ENCODE data around the gene SLC2A1. TPM values are rescaled to one million over a fixed set of nuclear protein-coding genes. Genes with fewer than 3 reads are reported as not detected.
"Not testable (repeated sequence)": the region's sequence is repeated elsewhere in the genome, so short reads cannot be mapped to it uniquely, and the experiment has no call there.

The SLC2A1 gene
- total RNA-seq, 1 experiment from 2014 or later: 327 TPM

- intact Hi-C loops (cut with micrococcal nuclease; ENCODE audit: unreplicated experiment): no loop called here
- Histone ChIP-seq H3K9me2 (ENCODE audit: insufficient read depth) (no peaks in the 10 kb centered on the region), H3K4me1 (replicated peaks; ENCODE audit: insufficient read depth) (peaks cover 11% of the 10 kb centered on the region), H3K36me3 (ENCODE audit: low read depth) (no peaks in the 10 kb centered on the region), H3K4me3 (no peak overlapping the region), H3K79me2 (ENCODE audit: low read depth) (no peaks in the 10 kb centered on the region), H3K9me3 (ENCODE audit: insufficient read depth, low read depth) (no peaks in the 10 kb centered on the region), H3K27me3 (ENCODE audit: insufficient read depth, low read depth) (no peaks in the 10 kb centered on the region), H2AFZ (no peak overlapping the region), H4K20me1 (ENCODE audit: insufficient read depth) (no peaks in the 10 kb centered on the region), H3F3A (ENCODE audit: insufficient read depth, low read depth) (no peaks in the 10 kb centered on the region), H3K27ac (no peak overlapping the region), H3K4me2 (no peak overlapping the region)
- ChIA-PET POLR2A (ENCODE audit: unreplicated experiment) (interaction anchor here (0.6 to 0.7 kb wide), 3 partner anchors 57 to 502 kb away, joined by 4 to 23 read pairs (median 7); no protein-coding TSS in a partner anchor), CTCF (interaction anchor here (0.7 kb wide), 1 partner anchor 323 kb away, joined by 12 read pairs; no protein-coding TSS in a partner anchor)
- no peak for TF ChIP-seq EZH2 (IDR thresholded peaks at IDR 0.05; ENCODE audit: low read depth)
- TF ChIP-seq CTCF (conservative IDR thresholded peaks at IDR 0.05): no peak
- DNase-seq: no peak
- no TSS peak for BruUV-seq (replicated peaks)
Measured at GRCh38 chr1:42904434-42904833, 54.2 kb downstream of the SLC2A1 start.

GRCh38 chr1:42899960-42900359 is 58.7 kb downstream of the SLC2A1 start:
- H3K27ac ChIP-seq; H2AFZ ChIP-seq; DNase-seq; H3F3A ChIP-seq (ENCODE audit: insufficient read depth, low read depth); H3K9me3 ChIP-seq (ENCODE audit: insufficient read depth, low read depth); H3K79me2 ChIP-seq (ENCODE audit: low read depth); H3K9me2 ChIP-seq (ENCODE audit: insufficient read depth); BruUV-seq (replicated peaks); H4K20me1 ChIP-seq (ENCODE audit: insufficient read depth); intact Hi-C loops (cut with micrococcal nuclease; ENCODE audit: unreplicated experiment); H3K4me3 ChIP-seq; POLR2A ChIA-PET (ENCODE audit: unreplicated experiment); H3K27me3 ChIP-seq (ENCODE audit: insufficient read depth, low read depth); H3K36me3 ChIP-seq (ENCODE audit: low read depth): not testable (repeated sequence)
- Histone ChIP-seq H3K4me1 (replicated peaks; ENCODE audit: insufficient read depth) (peaks cover 11% of the 10 kb centered on the region), H3K4me2 (peak overlapping the region; percentile 20; the same call in 1 of the 2 replicates)
- CTCF ChIA-PET: interaction anchor here (1.4 kb wide), 1 partner anchor 15 kb away, joined by 3 read pairs; no protein-coding TSS in a partner anchor

GRCh38 chr1:42891465-42892138 is 67.1 kb downstream of the SLC2A1 start:
- H2AFZ ChIP-seq: no peak overlapping the region
- no peaks in the 10 kb centered on the region for H3K4me1 ChIP-seq (replicated peaks; ENCODE audit: insufficient read depth)
- no peaks in the 10 kb centered on the region for H3K79me2 ChIP-seq (ENCODE audit: low read depth)
- intact Hi-C loops (cut with micrococcal nuclease; ENCODE audit: unreplicated experiment): no loop called here
- H3K27ac ChIP-seq: no peak overlapping the region
- BruUV-seq (replicated peaks): no TSS peak
- H3K9me3 ChIP-seq (ENCODE audit: insufficient read depth, low read depth): 0 out of 2 replicates have a peak, but pooled peaks cover 5% of the 10 kb centered on the region
- no peaks in the 10 kb centered on the region for H3K9me2 ChIP-seq (ENCODE audit: insufficient read depth)
- TF ChIP-seq CTCF (conservative IDR thresholded peaks at IDR 0.05) (no peak), EZH2 (IDR thresholded peaks at IDR 0.05; ENCODE audit: low read depth) (no peak)
- no peaks in the 10 kb centered on the region for H3K36me3 ChIP-seq (ENCODE audit: low read depth)
- ChIA-PET POLR2A (ENCODE audit: unreplicated experiment) (interaction anchor here (0.6 kb wide), 1 partner anchor 214 kb away, joined by 5 read pairs; no protein-coding TSS in a partner anchor), CTCF (no interaction called here)
- DNase-seq: no peak
- H3K4me3 ChIP-seq: no peak overlapping the region
- H3K4me2 ChIP-seq: no peak overlapping the region
- H3K27me3 ChIP-seq (ENCODE audit: insufficient read depth, low read depth): no peaks in the 10 kb centered on the region
- no peaks in the 10 kb centered on the region for H4K20me1 ChIP-seq (ENCODE audit: insufficient read depth)
- H3F3A ChIP-seq (ENCODE audit: insufficient read depth, low read depth): no peaks in the 10 kb centered on the region

Data from PC-9 (cell line).